Measurements from ENCODE around the gene UGT3A1.
"Not testable (repeated sequence)": the region's sequence is repeated elsewhere in the genome, so short reads cannot be mapped to it uniquely, and the experiment has no call there.

Gene UGT3A1, protein sequence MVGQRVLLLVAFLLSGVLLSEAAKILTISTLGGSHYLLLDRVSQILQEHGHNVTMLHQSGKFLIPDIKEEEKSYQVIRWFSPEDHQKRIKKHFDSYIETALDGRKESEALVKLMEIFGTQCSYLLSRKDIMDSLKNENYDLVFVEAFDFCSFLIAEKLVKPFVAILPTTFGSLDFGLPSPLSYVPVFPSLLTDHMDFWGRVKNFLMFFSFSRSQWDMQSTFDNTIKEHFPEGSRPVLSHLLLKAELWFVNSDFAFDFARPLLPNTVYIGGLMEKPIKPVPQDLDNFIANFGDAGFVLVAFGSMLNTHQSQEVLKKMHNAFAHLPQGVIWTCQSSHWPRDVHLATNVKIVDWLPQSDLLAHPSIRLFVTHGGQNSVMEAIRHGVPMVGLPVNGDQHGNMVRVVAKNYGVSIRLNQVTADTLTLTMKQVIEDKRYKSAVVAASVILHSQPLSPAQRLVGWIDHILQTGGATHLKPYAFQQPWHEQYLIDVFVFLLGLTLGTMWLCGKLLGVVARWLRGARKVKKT

DNA sequence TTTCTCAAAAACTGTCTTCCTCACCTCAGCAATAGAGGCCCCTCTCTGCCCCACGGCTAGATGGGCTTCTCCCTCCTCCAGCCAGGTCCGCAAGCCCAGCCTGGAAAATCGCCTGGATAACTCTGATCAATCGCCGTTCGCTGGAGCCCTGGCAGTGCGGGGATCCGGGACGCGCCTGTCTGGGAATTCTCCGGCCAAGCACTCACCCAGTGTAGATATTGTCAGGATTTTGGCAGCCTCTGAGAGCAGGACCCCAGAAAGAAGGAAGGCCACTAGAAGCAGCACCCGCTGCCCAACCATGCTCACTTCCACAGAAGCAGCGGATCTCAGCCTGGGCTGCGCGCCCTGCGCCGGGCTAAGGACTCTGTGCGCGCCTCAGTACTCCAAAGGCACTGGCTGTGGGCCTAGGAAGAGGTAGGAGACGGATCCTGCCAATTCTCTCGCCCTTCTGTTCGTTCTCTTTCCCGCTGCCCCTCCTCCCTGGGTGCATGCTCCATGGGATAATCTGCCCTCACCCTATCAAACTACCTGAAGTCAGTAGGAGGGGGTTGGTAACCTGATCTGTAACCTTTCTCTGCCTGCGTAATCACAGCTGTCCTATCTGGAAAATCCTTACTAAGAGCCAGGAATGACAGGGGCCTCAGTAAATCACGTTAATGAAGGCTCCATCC, at the start of gene UGT3A1:
Gene UGT3A1, minus strand, starts transcription at position 450 of the 671 bp plus-strand sequence. Its CDS starts 150 bp downstream, at position 300.
- DNase-seq: no peak

DNA sequence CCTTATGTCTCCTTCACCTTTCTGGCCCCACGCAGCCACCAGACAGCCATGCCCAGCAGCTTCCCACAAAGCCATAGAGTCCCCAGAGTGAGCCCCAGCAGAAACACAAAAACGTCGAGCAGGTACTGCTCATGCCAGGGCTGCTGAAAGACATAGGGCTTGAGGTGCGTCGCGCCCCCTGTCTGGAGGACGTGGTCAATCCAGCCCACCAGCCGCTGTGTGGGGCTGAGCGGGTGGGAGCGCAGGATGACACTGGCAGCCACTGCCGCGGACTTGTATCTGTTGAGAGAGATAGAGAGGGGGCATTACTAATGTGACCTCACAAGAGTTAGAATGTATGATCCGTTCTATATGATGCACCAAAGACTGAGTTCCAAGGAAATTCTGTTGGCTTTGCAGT, 44.5 kb upstream of the UGT3A1 start:
- DNase-seq: no peak

DNA sequence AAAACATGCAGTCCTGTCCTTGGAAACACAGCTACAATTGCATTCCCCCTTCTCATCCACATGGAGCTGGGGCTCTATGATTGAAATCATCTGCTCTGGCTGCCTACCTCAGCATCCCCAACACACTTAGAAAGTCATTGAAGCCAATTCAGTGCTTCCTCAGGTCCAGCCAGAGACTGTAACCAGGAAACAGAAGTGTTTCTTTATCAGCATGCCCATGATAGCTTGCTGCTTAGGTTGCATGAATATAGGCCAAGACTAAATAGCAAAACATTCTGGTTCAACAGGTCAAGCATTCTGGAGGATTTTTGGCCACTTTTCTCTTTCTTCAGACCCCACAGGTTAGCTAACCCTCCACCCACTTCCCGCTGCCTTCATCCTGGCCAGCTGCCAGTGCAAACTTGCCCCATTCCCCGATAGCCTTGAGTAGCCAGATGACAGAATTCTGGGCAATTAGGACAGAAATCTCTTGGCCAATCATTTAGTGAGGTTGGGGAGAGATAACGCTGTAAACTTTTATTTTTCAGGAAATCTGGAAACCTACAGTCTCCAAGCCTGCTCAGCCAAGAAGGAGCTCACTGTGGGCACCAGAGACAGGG, 43.4 kb upstream of the UGT3A1 start:
- DNase-seq: not testable (repeated sequence)

DNA sequence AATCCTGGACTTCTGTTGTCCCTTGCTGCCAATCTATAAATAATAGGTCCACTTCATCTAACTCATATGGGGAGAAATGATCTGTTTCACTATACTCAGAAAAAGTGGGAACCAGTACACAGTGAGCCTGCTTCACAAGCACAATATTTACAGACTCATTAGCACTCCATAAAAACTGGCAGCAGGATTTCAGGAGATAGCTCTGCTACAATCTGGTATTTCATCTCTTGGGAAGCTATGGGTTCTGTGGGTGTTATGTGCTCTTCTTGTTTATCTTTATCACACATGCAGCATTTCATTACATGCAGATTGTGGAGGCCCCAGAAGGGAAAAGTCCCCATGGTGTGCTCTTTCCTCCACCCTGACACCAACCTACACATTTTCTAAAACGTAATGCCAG, 42.3 kb upstream of the UGT3A1 start:
- DNase-seq: no peak

DNA sequence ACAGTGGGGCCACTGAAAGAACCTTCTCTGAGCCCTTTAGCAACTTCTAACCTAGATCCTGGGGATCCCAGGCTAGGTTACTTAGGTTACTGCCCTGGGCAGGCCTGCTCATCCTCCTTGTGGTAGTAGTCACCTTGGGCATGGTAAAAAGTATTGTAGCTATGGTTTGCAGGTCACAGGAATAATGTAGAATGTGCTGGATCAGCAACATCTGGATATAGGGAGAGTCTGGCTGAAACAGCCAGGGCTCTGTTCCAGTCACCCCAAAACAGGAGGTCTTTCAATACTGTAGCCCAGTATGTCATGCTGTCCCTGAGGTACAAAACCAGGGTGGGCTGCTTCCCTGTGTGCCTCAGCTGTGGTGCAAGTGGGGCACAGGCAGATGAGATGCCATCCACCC, 41.9 kb upstream of the UGT3A1 start:
- DNase-seq: no peak

DNA sequence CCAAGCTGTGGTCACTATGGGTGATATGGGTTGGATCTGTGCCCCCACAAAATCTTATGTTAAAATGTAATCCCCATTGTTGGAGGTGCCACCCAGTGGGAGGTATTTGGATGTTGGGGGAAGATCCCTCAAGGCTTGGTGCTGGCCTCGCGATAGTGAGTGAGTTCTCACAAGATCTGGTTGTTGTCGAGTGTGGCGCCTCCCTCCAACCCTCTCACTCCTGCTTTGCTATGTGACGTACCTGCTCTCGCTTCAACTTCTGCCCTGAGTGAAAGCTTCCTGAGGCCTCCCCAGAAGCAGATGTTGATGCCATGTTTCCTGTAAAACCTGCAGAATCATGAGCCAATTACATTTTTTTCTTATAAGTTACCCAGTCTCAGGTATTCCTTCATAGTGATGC, 40.0 kb upstream of the UGT3A1 start:
- no peak for DNase-seq

DNA sequence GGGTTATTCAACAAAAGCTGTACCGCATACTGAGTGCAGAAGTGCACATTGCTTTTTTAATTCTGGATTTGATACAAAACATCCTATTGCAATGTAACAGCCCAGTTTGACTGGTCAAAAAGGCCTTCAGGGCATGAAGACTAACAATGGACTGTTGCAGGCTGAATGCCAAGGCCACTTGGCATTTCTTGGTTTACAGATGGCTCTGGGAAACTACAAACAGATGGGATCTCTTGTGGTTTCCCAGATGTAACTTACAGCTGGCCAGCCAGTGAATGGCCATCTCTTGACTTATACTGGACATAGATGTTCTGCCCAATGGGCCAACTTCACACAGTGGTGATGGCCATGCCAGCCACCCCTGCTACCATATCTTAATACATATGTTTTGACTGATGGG, 38.7 kb upstream of the UGT3A1 start:
- no peak for DNase-seq

DNA sequence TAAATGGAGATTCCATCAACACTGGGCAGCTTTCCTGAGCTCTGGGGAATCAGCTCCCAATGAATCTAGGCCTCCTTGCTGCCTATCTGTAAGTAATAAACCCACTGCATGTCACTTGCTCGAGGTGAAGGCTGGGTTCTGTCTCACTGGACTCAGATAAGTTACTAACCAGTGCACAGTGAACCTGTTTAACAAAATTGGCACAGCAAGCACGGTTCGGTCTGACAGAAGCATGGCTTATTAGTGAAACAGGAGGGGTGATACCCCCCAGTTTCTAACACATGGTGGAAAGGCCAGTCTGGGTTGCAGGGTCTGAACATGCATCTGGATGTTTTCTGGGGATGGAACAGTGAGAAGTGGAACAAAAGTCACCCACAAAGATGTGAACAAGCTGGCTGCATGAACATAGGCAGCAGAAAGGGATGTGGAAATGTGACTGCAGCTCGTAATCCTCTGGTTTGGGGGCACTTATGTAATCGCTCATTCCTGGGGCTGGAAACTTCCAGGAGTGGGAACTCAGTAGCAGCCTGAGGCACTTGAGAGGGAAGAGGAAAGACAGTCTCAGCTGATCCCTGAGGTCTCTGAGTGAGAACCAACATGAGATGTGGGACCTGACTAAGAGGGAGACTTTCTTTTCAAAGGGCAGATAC, 37.8 kb upstream of the UGT3A1 start:
- DNase-seq: no peak

DNA sequence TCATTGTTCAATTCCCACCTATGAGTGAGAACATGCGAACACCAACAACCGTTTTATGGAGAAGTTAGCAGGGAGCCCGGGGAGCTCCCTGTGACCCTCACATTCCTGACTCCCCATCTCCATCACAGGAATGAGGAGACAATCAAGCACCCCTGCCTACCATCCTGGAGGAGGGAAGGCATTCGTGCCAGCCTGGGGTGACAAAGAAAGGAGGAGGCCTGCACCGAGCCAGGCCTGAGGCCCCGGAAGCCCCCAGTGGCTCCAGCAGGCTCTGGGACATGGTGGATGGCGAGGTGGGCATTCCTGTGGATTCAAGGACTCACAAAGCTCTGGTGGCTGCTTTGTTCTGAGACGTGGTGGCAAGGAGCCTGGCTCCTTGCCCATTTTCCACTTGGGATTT, 36.5 kb upstream of the UGT3A1 start:
- DNase-seq: no peak

DNA sequence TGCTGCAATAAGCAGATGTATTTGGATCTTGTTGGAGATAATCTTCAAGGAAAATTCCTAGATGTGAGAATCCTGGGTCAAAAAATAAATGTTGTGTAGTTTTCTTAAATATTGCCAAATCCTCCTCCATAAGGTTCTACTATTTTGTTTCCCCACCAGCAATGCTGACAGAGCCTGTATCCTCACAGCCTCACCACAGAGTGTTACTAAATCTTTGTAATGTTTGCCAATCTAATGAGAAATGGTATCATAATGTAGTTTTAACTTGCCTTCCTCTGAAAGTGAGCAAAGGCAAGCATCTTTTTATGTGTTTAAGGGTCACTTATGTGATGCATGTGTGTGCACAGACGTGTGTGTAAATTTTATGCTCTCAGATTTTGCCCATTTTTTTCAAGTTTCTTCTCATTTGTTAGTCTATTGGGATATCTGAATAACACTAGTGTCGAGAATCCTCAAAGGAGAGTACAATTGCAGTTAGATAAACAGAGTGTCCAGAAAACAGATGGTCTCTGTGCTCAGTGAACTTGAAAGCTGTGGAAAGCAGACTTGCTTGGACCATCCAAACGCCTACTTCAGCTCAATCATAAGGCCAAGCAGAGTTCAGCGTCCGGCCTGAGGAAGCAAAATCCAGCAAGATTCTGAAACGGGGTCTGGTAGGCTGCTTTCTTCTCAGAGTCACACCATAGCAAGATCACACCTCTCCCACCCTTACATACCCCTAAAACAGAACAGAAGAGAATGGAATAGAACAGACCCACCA, 35.7 kb upstream of the UGT3A1 start:
- DNase-seq: no peak

DNA sequence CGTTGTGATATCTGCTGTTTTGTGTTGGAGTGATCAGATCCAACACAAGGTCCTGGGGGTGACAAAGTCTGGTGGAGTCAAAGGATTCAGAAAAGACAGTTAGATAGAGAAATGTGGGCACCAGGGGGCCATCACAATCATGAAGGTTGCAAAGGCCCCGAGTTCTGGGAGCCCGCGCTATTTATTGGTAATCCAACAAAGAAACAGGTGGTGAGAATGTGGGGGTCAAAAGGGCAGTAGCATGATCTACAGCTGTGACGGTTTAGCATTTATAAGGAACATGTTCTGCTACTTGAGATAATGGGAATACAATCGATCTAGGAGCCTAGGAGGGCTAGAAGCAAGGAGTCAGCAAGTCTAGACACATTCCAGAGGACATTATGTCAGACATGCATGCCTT, 31.1 kb upstream of the UGT3A1 start:
- DNase-seq: not testable (repeated sequence)

DNA sequence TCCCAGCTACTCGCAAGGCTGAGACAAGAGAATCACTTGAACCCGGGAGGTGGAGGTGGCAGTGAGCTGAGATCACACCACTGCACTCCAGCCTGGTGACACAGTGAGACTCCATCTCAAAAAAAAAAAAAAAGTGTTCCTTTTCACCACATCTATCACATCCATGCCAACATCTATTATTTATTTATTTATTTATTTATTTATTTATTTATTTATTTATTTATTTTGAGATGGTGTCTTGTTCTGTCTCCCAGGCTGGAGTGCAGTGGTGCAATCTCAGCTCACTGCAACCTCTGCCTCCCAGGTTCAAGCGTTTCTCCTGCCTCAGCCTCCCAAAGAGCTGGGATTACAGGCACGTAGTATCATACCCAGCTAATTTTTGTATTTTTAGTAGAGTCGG, 28.4 kb upstream of the UGT3A1 start:
- not testable (repeated sequence) for DNase-seq

DNA sequence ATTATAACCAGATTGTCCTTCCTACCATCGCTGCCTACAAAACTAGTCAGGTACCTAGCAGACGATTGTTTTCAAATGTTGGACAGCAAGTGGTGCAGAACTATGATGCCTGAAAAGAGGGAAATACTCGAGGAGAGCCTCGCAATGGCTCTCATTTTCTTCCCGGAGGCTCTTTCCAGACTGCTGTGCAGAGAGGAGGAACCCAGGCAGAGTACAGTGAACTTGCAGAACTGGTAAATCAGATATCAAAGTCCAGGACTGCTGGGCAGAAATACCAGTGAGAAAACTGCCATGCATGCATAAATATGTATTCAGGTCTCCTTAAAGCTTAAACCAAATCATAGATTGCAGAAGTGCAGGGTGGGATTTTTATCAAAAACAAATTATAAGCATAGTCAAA, 26.4 kb upstream of the UGT3A1 start:
- no peak for DNase-seq

DNA sequence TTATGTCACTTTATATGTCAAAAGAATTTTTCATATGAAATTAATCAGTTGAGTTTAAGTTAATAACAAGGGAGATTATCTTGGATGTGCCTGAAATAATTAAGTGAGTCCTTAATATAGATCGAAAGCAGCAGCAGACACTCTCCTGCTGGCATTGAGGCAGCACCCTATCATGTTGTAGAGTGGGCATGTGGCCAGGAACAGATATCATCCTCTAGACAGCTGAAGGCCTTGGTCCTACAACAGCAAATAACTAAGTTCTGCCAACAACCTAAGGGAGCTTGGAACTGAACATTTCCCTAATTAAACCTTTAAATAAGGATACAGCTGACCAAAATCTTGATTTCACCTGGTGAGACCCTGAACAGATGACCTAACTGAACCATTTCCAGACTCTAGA, 25.8 kb upstream of the UGT3A1 start:
- no peak for DNase-seq

DNA sequence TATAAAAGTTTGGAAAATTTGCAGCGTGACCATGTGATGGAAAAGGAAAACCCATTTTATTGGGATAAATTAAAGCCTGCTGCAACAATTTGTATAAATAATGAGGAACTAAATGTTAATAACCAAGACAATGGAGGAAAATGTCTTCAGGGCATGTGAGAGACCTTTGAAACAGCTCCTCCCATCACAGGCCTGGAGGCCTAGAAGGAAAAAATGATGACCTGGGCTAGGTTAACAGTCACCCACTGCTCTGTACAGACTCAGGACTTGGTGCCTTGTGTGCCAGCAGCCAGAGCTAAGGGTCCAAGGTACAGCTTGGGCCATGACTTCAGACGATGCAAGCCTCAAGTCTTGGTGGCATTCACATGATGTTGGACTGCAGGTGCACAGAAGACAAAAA, 22.0 kb upstream of the UGT3A1 start:
- DNase-seq: no peak

DNA sequence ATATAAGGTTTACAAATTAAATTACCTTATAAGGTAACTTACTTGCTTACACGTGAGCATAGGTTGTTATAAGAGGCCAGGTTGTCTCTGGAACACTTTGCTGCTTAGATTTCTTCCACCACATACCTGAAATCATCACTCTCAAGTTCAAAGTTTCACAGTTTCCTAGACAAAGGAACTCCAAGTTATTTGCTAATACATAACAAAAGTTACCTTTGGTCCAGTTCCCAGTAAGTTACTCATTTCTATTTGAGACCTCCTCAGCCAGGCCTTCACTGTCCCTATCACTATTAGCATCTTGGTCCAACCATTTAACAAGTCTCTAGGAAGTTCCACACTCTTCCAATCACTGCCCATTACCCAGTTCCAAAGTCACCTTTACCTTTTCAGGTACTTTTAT, 18.5 kb upstream of the UGT3A1 start:
- DNase-seq: no peak

DNA sequence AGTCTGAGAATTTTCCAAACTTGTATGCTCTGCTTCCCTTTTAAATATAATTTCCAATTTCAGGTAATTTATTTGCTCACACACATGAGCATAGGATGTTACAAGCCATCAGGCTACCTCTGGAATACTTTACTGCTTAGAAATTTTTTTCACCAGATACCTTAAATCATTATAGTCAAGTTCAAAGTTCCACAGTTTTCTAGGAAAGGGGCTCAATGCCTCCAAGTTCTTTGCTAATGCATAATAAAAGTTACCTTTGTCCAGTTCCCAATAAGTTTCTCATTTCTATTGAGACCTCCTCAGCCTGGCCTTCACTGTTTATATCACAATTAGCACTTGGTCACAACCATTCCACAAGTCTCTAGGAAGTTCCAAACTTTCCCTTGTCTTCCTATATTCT, 16.2 kb upstream of the UGT3A1 start:
- DNase-seq: no peak

DNA sequence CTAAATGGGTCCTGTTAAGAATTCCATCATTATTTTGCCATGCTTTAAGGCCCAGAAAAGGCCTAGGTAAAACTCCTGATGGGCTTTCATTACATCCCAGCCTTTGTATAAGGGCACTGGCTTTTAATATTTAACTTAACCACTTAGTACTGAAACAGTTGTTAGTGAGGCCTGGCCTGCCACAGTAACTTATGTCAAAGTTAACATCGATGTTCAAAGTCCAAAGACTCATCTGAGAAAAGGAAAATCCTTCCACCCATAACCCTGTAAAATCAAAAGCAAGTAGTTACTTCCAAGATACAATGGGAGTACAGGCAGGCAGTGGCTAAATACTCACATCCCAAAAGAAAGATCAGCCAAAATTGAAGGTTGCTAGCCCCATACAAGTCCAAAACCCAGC, 15.0 kb upstream of the UGT3A1 start:
- DNase-seq: no peak

DNA sequence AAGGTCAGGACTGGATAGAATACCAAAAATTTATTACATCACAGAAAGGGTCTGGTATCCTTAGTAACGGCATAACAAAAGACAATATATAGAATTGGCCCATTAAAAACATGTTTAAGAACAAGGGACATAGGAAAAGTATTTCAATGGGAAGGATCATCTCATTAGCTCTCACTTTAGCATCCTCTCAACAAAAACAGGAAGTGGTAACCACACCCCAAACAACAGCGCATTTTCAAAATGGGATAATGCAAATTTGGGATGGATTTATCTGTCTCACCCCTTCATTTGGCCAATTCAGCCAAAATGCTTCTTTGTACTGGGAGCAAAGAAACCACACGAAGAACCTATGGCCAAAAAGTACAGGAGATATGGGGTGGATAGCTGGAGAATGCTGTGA, 9.8 kb upstream of the UGT3A1 start:
- no peak for DNase-seq

DNA sequence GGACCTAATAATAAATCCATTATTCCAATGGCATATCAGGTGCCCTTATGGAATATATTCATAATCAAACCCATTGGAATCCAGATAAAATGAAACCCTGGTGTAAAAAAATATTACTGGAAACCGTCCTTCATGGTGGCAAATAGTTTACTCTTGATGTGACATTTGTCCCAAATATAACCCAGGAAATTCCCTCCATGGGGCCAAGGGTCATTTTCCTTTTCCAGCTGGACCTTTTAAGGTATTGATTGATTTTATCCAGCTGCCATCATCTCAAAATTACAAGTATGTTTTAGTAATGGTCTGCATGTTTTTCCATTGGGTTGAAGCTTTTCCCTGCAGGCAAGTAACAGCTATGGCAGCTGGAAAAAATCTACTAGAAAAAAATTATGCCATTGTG, 8.4 kb upstream of the UGT3A1 start:
- no peak for DNase-seq

DNA sequence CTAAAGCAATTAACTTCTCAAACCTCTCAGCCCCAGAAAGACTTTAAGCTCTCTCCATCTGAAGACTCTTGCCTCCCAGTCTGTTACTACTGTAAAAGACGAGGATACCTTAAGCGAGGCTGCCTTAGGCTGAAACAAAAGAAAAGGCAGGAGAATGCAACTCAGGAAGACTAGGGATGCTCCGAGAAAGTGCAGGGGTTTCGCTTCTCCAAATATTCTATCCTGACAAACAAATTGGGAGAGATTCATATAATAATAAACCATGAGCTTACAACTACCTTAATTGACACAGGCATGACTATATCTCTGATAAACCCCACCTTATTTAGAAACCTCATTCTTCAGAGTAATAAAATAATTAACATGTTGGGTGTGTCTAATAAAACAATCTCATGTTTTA, 4.9 kb upstream of the UGT3A1 start:
- DNase-seq: no peak

DNA sequence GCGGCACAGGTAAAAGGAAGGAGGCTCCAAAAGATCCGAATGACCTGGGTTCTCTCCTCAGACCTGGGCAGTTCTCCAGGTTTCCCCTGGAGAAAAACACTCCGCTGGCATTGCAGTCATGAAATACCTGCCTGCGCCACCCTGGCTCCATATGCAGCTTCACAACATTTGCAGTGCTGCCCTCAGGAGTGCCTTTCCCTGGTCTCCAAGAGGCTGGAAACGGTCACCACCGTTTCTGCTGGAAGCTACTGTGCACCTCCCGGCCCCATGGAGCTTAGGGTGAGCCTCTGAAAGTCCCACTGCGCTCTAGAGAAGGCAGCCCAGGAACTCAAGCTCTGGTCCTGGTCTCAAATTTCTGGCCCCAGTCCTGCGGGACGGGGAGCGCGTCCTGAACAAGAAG, 670 bp downstream of the UGT3A1 start:
- no peak for DNase-seq

DNA sequence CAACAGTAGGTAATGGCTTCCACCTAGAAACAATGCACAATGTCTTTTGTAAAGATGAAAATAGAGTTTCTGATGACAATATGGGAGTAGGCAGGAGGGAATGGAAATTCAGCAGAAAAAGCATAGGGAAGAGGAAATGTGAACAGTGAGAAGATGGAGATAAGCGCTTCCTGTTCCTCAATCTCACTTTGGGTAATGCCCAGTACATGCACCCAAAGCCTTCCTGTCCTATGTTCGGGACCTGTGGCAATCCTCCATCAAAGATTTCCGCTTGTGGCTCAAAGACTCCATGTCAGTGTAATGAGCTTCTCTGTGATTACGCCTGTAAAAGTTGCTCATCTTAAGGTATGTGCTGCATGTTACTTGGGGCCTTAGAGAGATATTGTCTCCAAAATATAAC, 2.7 kb downstream of the UGT3A1 start:
- no peak for DNase-seq
